Parathyroid adenoma (tissue), 2 donors: Measurements from ENCODE around the gene DLX6.
"Not testable (repeated sequence)": the region's sequence is repeated elsewhere in the genome, so short reads cannot be mapped to it uniquely, and the experiment has no call there.

ENCODE experiments used
- H2AFZ ChIP-seq: fragments of 300-600 bp; sonication (generic); one replicate; pipeline ENCODE4 v1.7.0; 2017; ENCODE audit warnings: antibody characterized with exemption, mild to moderate bottlenecking
- H3K27ac ChIP-seq: fragments of 300-600 bp; sonication (generic); one replicate; pipeline ENCODE4 v1.7.0; 2017
- H3K27me3 ChIP-seq: fragments of 300-600 bp; sonication (generic); one replicate; pipeline ENCODE4 v1.7.0; 2017; ENCODE audit warnings: low read length; ENCODE audit not compliant: control insufficient read depth, insufficient read depth
- H3K36me3 ChIP-seq: fragments of 300-600 bp; sonication (generic); one replicate; pipeline ENCODE4 v1.7.0; 2017; ENCODE audit warnings: low read length; ENCODE audit not compliant: control insufficient read depth, insufficient read depth
- H3K4me1 ChIP-seq: fragments of 300-600 bp; sonication (generic); one replicate; pipeline ENCODE4 v1.7.0; 2017; ENCODE audit warnings: control low read depth
- H3K4me2 ChIP-seq: fragments of 300-600 bp; sonication (generic); one replicate; pipeline ENCODE4 v1.7.0; 2017; ENCODE audit warnings: low read length
- H3K4me3 ChIP-seq: fragments of 300-600 bp; sonication (generic); one replicate; pipeline ENCODE4 v1.7.0; 2017; ENCODE audit warnings: low read depth, low read length
- H3K79me2 ChIP-seq: fragments of 300-600 bp; sonication (generic); one replicate; pipeline ENCODE4 v1.7.0; 2017; ENCODE audit warnings: control low read depth
- H3K9ac ChIP-seq: fragments of 300-600 bp; sonication (generic); one replicate; pipeline ENCODE4 v1.7.0; 2017; ENCODE audit warnings: mild to moderate bottlenecking
- H3K9me3 ChIP-seq: fragments of 300-600 bp; sonication (generic); one replicate; pipeline ENCODE4 v1.7.0; 2017; ENCODE audit warnings: low read length; ENCODE audit not compliant: control insufficient read depth
- TF ChIP-seq, protein P1 (sequence below): fragments of 300-600 bp; sonication (generic); IDR thresholded peaks from one replicate; pipeline ENCODE4 v1.7.0; 2017; ENCODE audit warnings: antibody characterized with exemption, mild to moderate bottlenecking
- donor health status: primary hyperparathyroidism.

The DLX6 gene

DNA sequence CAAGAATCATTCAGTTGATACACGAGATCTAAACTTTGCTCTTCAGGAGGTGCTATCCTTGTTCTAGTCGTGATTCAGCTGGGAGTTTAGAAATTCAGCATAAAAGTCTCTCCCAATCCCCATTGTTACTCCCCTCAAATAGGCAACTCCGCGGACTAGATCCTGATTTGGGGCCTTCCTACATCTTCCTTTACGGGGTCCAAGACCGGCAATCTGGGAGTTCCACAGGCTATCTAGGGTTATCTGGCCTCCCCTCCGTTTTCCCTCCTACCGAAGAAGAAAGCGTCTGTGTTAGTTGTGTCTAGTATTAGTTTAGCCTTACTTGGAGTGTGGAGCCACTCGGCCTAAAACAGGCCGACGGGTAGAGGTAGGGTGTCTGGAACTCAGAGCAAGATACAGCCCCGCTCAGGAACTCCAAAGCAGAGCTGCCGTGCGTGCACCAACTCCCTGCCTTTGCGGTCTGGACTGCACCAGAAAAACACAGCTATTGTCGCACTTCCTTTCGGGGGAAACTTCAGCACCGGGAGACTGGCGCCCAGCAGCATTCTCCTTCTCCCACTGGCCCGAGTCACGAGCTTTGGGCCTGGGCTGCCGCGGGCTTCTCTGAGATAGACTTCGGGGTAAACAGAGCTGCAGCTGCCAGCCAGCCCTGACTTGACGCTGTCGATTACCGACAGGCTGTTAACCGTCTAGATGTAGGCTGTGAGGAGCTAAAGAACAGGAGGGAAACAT lies 20.8 kb downstream of the DLX6 start:
- Histone ChIP-seq H3K9ac (no peak overlapping the region), H3K4me1 (peaks cover 5% of the 10 kb centered on the region), H3K27me3 (peaks cover 16% of the 10 kb centered on the region), H3K4me3 (no peak overlapping the region), H3K4me2 (peak overlapping the region; percentile 29), H3K9me3 (no peaks in the 10 kb centered on the region), H3K27ac (no peak overlapping the region), H2AFZ (peak overlapping the region; percentile 59), H3K36me3 (no peaks in the 10 kb centered on the region), H3K79me2 (no peaks in the 10 kb centered on the region)
- TF ChIP-seq, protein P1, sequence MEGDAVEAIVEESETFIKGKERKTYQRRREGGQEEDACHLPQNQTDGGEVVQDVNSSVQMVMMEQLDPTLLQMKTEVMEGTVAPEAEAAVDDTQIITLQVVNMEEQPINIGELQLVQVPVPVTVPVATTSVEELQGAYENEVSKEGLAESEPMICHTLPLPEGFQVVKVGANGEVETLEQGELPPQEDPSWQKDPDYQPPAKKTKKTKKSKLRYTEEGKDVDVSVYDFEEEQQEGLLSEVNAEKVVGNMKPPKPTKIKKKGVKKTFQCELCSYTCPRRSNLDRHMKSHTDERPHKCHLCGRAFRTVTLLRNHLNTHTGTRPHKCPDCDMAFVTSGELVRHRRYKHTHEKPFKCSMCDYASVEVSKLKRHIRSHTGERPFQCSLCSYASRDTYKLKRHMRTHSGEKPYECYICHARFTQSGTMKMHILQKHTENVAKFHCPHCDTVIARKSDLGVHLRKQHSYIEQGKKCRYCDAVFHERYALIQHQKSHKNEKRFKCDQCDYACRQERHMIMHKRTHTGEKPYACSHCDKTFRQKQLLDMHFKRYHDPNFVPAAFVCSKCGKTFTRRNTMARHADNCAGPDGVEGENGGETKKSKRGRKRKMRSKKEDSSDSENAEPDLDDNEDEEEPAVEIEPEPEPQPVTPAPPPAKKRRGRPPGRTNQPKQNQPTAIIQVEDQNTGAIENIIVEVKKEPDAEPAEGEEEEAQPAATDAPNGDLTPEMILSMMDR: no peak

DNA sequence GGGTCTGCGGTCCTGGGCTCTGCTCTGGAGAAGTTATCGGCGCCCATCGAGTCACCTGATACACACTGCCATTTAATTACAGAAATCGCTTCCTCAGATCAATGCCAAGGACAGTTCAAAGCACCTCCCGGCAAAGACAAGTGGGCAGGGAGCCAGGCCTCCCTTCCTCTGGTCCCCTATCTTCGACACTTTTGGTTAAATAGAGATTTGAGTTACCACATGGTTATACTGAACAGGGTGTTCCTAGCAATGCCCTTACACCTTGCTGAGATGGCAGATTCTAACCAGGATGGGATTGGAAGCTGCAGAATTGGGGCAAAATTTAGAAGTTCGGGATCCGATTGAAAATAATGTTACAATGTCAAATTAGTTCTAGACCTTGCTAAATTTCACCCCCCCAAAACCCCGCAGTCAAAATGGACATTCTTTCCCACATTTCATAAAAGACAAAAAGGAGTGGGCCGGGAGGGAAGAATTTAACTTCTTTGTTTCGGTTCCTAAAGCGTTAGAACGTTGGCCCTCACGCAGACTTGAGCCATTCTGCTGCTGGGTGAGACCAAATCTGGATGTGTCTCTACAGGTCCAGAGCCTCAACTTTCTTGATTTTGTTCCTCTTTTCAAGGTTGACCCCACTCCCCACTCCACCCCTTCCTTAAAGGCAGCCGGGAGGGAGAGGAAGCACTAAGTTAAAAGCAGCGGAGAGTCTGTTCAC lies 21.5 kb downstream of the DLX6 start:
- H3K9ac ChIP-seq: no peak overlapping the region
- H2AFZ ChIP-seq: peak overlapping the region; percentile 59
- H3K36me3 ChIP-seq: no peaks in the 10 kb centered on the region
- H3K4me2 ChIP-seq: peak overlapping the region; percentile 72
- H3K4me1 ChIP-seq: peaks cover 5% of the 10 kb centered on the region
- H3K9me3 ChIP-seq: no peaks in the 10 kb centered on the region
- TF ChIP-seq, protein P1: no peak
- no peaks in the 10 kb centered on the region for H3K79me2 ChIP-seq
- no peak overlapping the region for H3K27ac ChIP-seq
- H3K27me3 ChIP-seq: peaks cover 10% of the 10 kb centered on the region
- peak overlapping the region; percentile 52 for H3K4me3 ChIP-seq

DNA sequence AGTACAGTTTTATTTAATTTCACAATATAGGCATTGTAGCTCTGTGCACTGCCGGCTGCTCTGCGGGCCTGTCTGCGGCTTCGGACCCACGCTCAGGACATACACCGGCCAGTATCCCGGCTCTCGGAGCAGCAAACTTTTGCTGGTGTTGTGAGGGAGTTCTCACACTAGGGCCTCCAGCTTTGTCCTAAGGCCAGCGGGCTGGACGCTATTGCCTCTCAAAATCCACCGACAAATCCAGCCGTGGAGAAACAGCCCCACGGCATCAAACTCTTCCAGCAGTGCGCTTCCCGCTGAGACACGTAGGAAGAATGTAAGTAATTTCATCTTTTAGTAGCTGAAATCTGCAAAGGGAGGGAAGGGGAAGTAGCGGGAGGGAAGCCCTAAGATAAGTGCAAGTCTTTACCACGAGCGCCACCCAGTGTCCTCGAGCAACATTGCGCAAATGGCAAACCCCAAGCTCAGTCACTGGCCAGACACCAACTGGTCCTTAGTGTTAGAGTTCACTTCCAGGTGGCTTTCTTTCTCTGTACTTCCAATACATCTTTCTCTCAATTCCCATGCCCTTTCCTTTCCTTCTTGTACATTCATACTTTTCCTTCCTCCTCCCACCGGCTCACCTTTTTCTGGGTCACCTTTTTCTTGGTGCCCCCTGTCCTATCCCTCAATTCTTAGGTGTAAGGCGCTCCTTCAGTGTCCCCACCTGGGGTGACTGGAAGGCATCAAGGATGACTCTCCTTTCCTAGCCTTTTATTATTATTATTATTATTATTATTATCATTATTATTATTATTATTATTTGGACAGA lies 22.3 kb downstream of the DLX6 start:
- no peaks in the 10 kb centered on the region for H3K36me3 ChIP-seq
- H2AFZ ChIP-seq: peak overlapping the region; percentile 27
- H3K4me2 ChIP-seq: peak overlapping the region; percentile 72
- H3K27me3 ChIP-seq: peaks cover 2% of the 10 kb centered on the region
- peak overlapping the region; percentile 52 for H3K4me3 ChIP-seq
- H3K27ac ChIP-seq: no peak overlapping the region
- H3K9ac ChIP-seq: no peak overlapping the region
- TF ChIP-seq, protein P1: peak; percentile 60
- peaks cover 5% of the 10 kb centered on the region for H3K4me1 ChIP-seq
- no peaks in the 10 kb centered on the region for H3K79me2 ChIP-seq
- no peaks in the 10 kb centered on the region for H3K9me3 ChIP-seq

DNA sequence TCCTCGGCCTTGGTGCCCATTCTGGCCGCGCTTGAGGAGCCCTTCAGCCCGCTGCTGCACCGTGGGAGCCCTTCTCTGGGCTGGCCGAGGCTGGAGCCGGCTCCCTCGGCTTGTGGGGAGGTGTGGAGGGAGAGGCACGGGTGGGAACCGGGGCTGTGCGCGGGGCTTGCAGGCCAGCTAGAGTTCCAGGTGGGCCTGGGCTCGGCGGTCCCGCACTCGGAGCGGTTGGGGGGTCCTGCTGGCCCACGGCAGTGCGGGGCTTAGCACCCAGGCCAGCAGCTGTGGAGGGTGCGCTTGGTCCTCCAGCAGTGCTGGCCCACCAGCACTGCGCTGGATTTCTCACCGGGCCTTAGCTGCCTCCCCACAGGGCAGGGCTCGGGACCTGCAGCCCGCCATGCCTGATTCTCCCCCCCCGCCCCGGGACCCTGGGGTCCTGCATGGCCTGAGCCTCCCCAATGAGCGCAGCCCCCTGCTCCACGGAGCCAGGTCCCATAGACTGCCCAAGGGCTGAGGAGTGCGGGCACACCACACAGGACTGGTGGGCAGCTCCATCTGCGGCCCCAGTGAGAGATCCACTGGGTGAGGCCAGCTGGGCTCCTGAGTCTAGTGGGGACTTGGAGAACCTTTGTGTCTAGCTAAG lies 29.0 kb downstream of the DLX6 start:
- not testable (repeated sequence) for H3K4me3 ChIP-seq, H3K9me3 ChIP-seq, H3K9ac ChIP-seq, H3K36me3 ChIP-seq, H3K4me2 ChIP-seq, H3K27me3 ChIP-seq, H3K27ac ChIP-seq, H3K79me2 ChIP-seq, H3K4me1 ChIP-seq, H2AFZ ChIP-seq
